Skeletal muscle cell (primary cell): ENCODE measurements around the gene CAB39.

Experiments
- DNase-seq: peaks from one replicate; pipeline ENCODE4 v3.0.0-alpha.2; 2010; ENCODE audit warnings: low read depth
- H3K4me3 ChIP-seq: 2 replicates; pipeline ENCODE4 v1.5.1; 2011; ENCODE audit warnings: low read depth, mild to moderate bottlenecking, control low read depth, low read length, moderate library complexity

CAB39 gene

DNA sequence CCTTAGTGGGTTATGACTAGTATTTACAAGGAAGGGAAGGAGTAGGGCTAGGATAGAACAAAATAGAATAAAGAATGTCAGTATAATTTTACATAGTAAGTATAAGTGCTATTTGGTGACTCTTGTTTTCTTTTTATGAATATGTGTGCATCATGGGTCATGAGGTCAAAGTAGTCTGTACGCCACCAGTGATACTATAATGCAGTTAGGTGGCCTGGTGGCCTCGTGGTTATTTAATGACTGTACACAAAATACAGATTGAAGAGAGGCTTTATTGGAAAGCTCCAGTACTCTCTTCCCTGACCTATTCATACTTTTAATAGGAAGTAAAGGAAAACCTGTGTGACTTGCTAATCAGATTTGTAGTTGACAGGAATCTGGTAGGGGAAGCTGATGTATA, 27.3 kb downstream of the CAB39 start:
- no peak overlapping the region for H3K4me3 ChIP-seq
- DNase-seq, result no peak

DNA sequence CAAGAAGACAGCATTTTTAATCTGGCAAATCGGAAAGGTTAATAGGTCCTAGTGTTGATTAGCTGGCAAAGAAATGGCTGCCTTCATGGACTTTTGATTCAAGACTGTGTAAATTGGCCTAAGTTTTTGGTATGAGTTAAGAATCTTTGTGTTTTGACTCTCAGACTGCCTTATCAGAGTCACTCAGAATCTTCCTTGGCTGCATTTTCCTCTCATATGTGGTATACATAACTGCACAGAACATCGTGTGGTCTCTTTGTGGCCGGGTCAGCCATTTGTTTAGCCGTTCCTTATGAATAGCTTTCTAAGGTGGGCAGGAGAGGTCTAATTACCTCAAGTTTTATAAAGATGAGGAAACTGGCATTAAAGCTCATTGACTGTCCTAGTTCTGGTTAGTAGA, 30.1 kb downstream of the CAB39 start:
- no peak overlapping the region for H3K4me3 ChIP-seq
- no peak for DNase-seq

DNA sequence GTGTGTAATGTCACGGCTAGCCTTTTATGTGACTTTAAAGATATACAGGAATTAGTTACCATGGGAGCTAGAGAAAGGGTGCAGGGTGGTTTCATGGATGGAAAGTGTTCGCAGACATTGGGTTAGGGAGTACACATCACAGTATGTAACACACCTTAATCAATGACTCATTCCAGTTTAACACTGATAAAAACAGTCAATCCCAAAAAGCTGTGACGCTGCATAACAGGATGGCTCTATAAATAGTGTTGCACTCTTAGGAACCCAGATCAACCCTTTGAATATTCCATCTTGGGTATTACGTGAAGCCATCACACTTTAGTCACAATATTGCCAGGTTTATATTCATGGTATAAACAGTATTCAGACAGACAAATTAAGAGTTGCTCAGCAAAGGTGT, 33.6 kb downstream of the CAB39 start:
- H3K4me3 ChIP-seq, result no peak overlapping the region
- DNase-seq, result no peak

DNA sequence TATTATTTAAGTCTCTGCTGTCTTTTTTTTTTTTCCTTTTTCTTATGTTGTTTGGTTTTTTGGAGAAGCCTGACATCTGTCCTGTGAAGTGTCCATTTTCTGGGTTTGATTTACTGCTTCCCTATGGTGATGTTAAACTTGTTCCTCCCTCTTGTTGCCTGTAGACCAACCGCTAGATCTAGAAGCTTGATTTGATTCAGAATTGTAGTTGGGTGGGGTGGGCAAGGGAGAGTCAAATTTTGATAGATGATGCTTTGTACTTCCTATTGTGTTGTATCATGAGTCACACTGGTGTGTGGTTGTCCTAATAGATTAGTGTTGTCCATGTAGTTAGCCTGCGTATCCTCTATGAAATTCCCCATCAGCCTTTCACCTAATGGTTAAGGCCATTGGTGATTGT, 35.4 kb downstream of the CAB39 start:
- no peak for DNase-seq
- no peak overlapping the region for H3K4me3 ChIP-seq

DNA sequence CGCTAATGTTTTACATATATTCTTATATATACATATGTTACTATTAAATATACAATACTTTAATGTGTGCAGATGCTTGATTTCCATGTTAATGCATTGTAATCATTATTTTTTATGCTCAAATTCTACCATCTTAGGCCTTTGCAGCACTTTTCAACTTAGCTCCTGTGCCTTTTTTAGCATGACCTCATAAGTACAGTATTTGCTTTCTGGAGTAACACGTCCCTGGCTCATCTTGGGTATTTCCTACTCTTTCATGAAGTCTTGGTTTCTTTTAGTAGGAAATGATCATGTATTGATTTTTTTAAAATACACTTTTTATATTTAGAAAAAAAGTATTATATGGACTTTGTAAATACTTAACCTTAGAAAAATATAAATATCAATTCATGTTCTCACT, 36.5 kb downstream of the CAB39 start:
- DNase-seq, result no peak
- H3K4me3 ChIP-seq, result no peak overlapping the region

DNA sequence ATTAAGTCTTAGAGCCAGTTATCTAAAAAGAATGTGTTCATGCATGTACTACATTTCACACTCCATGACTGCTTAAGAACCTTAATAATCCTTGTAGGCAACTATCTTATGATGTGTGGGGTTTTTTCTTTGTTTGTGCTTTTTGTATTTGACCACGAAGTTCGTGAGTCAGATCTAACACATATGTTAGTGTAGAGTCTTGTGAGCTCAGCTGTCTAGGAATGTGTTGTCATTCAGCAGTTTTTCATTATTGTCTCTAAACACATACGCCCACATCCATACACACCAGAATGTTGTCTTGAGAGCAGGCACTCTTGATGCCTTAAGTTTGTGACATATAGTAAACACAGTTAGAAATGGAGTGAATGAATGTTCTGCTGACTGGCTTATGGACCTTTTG, 38.4 kb downstream of the CAB39 start:
- DNase-seq, result peak; percentile 60
- H3K4me3 ChIP-seq, result no peak overlapping the region

DNA sequence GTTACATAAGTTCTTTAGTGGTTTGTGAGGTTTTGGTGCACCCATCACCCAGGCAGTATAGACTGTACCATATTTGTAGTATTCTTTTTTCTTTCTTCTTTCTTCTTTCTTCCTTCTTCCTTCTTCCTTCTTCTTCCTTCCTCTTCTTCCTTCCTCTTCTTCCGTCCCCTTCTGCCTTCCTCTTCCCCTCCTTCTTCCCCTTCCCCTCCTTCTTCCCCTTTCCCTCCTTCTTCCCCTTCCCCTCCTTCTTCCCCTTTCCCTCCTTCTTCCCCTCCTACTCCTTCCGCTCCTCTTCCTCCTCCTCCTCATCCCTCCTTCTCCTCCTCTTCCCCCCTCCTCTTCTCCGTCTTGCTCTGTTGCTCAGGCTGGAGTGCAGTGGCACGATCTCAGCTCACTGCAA, 41.6 kb downstream of the CAB39 start:
- no peak overlapping the region for H3K4me3 ChIP-seq
- DNase-seq, result no peak

DNA sequence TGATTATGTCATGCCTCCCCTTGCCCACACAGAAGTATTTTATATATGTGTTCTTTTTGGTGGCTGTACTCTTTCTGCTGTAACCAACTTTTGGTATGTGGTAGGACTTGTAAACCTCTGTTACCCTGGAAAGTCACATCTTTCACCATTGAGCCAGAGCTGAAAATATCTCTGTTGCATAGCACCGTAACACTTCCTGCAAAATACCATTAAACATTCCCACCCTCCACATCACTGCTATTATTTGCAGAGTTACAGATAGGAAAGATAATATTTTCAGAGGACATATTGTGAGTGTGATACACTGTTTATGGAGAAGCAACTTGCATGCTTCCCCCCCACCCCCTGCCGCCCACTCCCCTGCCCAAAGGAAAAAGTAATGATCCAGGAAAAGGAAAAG, 44.8 kb downstream of the CAB39 start:
- H3K4me3 ChIP-seq, result no peak overlapping the region
- no peak for DNase-seq

DNA sequence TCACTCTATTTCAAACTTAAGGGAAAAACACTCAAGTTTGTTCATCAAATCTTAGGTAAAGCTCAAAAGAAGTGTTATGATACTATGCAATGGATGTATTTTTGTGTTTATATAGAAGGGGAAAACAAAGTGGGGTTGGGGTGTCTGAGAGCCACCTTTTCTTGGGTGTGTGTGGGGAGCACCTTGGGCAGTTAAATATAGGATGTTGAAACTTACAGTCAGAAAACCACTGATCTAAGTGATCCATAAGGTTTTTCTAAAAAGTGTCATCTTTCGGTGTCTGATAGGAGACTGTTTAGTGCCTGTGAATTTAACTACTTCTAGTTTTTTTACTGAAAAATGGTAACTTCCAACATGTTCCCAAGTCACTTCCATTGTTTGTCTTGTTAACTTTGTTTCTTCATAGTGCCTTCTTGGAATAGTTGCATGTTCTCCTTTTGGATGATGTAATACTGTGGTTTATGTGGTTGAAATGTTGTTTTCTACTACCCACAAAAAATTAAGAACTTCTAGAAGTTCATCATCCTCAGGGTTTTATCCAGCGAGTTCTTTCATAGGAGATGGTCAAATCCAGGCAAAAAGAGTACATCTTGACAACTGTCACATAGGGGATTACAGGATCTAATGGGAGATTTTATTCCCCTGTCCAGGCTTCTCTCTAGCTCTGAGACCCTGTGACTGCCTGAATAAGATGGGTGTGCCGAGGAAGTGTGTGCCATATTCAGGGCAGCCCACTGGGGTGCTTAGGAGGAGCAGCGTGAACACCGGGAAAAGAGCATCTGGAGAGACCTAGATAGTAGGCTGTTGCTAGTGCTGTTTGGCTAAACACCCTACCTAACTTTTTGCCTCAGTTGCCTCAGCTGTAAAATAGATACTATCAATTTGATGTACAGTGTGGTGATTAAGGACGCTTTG, 46.2 kb downstream of the CAB39 start:
- peak; percentile 82 for DNase-seq
- H3K4me3 ChIP-seq, result no peak overlapping the region

DNA sequence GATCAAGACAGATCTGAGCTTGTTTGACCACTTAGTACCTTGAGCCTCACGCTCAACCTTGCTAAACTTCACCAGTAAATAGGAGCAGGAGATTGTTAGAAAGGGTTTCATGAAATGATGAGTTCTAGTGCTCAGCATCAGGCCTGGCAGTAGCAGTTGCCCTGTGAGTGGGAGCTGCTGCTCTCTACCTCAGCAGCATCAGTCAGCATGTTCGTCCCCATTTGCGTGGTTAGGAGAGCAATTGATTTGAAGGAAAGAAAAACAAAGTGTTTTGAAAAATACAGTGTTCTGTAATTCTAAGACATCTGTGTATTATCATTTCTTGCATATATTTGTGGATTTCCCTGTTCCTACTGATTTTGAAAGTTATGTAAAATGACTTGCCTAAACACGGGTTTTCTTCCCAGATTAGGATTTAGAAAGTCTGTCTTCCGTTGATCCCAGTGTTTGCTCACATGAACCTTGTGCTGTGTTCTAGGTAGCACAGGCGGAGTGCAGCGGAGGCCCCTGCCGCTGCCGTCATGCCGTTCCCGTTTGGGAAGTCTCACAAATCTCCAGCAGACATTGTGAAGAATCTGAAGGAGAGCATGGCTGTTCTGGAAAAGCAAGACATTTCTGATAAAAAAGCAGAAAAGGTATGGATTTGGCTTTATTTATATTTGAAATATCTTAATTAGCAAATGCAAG, 47.0 kb downstream of the CAB39 start:
- no peak overlapping the region for H3K4me3 ChIP-seq
- DNase-seq, result no peak

DNA sequence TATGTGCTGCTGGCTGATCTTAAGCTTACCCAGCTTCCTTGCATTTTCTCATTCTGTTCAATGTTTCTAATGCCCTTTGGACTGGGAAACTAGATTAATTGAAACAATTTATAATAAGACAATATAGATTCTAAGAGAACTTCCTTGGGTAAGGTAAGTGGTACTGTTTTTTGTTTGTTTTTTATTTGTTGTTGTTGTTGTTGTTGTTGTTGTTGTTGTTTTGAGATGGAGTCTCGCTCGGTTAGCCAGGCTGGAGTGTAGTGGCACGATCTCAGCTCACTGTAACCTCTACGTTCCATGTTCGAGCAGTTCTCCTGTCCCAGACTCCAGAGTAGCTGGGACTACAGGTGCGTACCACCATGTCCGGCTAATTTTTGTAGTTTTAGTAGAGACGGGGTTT, 49.1 kb downstream of the CAB39 start:
- no peak for DNase-seq
- H3K4me3 ChIP-seq, result no peak overlapping the region

DNA sequence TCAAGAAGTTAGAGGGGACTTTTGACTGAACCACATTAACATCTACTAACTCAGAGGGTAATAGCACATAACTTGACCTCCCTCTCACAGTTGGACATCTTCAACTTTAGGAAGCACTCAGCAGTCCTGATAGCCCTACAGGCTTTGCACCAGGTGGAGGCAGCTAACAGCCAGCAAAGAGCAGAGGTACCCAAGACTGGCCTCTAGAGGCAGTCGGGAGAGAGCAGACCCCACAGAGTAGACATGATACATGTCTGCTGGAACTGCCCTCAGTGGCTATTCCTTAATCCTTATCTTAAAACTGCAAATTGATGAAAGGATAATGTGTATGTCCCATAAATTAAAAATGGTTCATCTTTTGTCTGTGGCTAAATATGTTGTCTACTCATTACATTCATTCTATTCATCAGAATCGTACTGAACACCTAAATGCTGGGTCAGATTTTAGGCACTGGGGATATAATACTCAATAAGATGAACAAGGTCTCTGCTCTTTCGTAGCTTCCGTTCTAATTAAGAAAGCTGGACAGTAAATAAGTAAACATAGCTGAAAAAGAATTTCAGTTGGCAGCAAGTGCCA, 49.8 kb downstream of the CAB39 start:
- H3K4me3 ChIP-seq, result no peak overlapping the region
- no peak for DNase-seq

DNA sequence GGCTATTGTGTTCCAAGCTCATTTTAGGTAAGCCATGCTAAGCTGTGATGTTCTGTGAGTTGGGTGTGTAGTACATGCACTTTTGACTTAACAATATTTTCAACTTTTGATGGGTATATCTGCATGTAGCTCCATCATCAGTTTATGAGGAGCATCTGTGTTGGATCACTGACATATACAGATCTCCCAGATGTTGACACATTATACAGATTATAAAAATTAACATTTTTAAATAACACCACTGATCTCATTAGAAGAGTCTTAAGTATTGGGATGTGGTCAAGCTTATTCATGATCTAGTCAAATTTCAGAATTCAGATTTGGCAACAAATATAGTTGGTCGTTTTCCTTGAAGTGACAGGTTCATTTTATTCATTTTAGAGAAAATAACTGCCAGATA, 51.7 kb downstream of the CAB39 start:
- no peak overlapping the region for H3K4me3 ChIP-seq
- no peak for DNase-seq

DNA sequence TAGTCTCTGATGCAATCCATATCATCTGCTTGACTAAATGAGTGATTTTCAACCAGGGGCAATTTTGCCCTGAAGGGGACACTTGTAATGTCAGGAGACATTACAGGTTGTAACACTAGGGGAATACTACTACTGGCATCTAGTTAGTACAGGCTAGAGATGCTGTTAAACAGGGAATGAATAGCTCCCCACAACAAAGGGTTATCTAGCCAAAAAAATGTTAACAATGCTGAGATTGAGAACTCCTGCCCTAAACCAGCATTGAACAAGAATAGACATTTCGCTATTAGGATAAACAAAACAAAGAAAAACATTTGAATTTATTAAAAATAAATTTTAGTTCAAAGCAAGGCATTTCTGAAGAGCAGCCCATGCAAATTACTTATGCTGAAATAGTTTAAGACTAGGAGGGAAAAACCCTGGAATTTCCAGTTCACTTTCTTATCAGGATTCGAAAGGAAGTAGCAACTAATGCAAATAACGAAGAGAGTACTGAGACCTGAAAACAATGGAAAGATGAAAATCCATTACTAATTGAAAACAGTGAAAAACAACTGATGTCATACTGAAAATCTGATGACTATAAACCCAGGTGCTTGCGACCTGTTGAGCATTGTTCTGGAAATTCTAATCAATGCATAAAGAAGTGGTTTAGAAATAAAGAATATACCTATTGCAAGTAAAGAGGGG, 53.1 kb downstream of the CAB39 start:
- no peak overlapping the region for H3K4me3 ChIP-seq
- DNase-seq, result no peak

DNA sequence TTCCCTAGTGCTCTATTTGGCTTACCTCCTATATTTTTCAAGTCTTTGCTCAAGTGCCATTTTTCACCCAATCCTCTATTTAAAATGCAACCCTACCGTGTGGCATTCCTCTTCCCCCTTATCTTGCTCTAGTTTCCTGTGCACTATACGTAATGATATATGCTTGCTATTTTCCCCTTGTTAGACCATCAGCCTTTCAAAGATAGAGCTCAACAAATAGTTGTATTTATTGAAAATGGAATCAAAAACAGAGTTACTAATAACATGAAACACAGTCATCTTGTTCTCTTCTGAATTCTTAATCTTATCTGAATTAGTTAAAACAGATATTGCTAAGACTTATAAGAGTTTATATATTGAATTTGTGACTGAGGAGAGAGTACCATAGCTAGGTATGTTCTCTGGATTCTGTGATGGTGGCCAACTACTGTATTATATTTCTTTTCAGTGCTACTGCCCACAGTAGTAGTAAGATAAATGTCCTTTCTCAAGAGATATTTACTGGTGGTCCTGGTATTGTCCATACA, 55.3 kb downstream of the CAB39 start:
- DNase-seq, result no peak
- no peak overlapping the region for H3K4me3 ChIP-seq

DNA sequence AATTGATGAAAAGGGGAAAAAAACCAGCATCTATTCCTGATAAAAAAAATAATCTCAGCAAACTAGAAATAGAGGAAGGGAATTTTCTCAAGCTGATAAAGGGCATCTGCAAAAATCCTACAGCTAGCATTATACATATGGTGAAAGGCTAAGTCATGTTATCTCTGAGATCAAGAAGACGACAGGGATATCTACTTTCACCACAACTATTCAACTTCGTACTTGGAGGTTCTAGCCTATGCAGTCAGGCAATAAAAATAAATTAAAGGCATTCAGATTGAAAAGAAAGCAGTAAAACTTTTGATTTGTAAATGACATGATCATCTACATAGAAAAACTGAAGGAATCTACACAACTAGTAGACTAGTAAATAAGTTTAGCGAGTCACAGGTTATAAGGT, 58.2 kb downstream of the CAB39 start:
- H3K4me3 ChIP-seq, result no peak overlapping the region
- DNase-seq, result no peak

DNA sequence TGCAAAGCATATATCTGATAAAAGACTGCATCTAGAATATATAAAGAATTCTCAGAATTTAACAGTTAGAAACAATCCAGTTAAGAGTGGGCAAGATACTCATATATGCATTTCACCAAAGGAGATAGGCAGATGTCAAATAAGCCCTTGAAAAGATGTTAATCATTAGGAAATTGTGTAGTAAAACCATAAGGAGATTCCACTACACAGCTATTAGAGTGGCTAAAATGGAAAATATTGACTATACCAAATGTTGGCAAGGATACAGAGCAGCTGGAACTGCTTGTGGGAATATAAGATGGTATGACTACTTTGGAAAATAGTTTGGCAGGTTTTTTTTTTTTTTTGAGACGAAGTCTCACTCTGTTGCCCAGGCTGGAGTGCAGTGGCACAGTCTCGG, 59.5 kb downstream of the CAB39 start:
- no peak overlapping the region for H3K4me3 ChIP-seq
- no peak for DNase-seq

DNA sequence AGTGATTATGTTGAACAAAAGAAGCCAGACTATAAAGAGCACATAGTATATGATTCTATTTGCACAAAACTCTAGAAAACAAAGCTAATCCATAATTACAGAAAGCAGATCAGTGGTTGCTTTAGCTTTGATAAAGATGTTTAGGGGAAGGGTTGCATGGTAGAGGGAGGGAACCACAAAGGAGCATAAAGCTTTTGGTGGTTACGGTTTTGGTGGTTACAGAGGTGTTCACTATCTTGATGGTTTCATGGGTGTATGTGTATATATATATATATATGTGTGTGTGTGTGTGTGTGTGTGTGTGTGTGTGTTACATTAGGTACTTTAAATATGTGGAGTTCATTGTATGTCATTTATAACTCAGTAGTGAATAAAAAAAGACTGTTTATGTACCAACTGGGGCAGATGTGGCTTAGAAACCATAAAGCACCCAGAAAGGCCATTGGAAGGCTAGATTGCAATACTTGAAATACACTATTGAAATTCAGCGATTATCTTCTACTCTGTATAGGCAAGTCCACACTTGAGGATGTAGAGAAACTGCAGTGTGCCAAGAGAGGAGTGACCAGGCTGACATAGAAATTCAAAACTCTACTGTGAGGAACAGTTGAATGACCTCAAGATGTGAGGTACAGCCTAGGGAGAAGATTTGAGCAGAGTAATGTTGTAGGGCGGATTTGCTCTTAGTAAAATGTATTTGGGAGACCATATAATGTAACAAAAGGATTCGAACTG, 60.6 kb downstream of the CAB39 start:
- no peak for DNase-seq

DNA sequence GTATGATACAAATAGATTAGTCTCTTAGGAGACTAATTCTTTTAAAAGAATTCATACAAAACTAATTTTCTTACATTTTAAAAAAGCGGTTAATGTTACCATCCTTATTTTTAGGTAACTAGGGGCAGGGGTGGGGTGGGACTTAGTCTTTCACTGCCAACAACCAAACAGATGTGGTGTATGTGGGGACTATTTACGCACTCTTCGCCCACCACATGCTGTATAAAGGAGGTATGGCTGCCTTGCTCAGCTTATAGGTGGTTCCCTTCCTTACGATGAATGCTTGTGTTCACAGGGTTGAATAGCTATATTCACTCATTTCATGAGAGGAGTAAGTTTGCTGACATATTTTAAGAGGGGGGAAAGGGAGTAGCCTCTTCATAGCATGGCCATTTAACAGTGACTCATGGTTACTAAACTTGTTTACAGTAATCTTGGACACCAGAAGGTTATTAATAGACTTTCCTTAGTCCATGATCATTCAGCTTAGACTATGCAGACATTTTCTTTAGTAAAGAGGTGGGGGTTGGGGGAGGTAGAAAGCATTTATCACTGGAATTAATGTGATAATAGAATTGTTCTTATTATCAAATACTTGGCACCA, 61.8 kb downstream of the CAB39 start:
- DNase-seq, result peak; percentile 70
- no peak overlapping the region for H3K4me3 ChIP-seq

More for the DNA sequence above, 60.6 kb downstream of the CAB39 start:
- no peak overlapping the region for H3K4me3 ChIP-seq
